NCI-H226 (cell line): Measurements from ENCODE around the gene CASK.
A peak's percentile ranks its signal among the peaks of the same experiment; 100 is the strongest.

Experiments
- DNase-seq: peaks from one replicate; pipeline ENCODE4 v3.0.0-alpha.2; 2015

Gene CASK

DNA sequence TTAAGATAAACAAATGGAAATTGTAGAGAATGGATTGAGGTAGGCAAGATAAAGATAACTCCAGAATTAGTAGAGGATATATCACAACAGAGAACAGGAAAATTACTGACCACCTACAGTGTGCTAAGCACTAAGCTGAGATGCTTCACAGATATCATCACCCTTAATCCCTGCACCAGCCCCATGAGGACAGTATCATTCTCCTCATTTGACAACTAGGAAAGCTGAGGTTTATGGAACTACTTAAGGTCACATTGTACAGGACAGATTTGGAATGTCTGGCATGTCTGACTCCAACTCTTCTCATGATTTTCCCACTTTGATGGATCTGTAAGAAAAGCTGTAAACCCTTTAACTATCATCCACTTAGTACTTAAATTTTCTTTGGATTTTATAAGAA lies 95.5 kb downstream of the CASK start:
- no peak for DNase-seq

DNA sequence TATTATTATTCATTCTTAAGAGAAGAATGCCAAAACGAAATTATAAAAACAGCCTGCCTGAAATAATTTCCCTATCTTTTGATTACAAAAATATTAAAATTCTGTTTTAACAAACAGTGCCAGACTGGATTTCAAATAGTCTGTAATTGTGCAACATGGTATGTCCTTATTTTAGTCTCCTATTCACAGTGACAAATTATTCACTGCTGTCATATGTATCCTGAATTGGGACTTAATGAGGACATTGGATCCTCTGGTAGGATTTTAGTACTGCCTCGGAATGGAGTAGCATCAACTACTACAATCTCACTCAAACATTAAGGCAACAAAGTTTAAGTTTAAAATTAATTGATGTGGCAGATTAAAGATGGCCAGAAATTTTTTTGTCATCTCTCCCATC lies 97.6 kb downstream of the CASK start:
- DNase-seq: no peak

DNA sequence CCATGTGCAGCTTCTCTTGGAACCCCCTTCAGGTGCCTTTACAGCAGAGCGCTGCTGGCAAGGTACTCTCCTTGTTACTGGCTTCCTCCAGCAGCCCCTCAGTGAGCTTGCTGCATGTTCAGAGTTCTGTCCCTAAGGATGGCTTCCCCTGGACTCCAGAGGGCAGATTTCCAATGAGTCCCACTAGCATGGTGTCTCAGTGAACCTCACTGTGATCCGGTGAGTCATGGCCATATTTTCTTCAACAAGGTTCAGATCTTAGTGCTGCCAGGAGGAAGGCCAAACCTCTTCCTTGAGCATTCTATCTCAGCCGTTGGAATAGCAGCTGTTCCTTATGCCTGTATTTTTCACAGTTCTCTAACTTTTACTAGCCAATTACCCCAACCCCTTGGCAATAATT lies 98.8 kb downstream of the CASK start:
- DNase-seq: peak; percentile 27

DNA sequence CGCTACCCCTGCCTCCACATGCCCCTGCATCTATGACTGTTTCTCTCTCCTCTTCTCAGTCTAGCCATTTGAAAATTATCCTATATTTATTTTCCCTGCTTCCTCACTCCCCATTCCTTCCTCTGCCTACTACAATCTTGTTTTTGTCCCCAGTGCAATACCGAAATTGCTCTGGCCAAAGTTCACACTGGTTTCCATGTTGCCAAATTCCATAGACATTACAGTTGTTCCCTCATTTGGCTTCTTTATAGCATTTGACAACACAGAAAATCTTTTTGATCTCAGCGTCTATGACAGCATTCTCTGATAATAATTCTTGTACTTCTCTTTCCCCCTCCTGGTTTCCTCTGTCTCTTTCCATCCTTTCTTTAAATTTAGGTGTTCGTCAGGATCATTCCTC lies 100.0 kb downstream of the CASK start:
- DNase-seq: peak; percentile 8

DNA sequence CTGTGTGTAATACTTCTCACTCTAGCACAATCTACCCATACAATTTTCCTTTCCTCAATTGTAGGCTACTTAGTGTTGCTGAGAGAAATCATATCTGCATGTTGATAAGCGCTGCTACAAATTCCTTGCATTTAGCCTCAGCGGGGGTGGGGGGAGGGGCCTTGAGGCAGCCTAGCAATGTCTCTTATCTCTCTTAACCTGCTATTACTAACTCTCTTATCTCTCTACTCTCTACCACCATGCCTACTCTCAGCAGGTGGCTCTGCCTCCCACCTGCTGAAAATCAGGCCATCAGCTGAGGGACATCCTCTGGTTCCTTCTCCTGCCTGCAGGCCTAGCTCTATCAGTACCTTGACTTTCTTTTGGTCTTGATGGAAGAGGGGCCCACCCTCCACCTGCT lies 100.5 kb downstream of the CASK start:
- DNase-seq: peak; percentile 66

DNA sequence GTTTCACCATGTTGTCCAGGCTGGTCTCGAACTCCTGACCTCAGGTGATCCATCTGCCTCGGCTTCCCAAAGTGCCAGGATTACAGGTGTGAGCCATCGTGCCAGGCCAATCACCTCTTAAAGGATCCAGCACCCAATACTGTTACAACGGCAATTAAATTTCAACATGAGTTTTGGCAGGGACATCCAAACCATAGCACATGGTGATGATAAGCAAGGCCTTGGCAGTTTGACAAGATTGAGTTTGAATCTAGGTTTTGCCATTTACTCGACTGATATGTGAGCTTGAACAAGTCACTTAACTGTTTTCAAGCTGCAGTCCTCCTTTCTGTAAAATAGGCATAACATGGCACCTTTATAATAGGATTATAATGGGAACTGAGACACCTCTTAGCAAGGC lies 115.3 kb downstream of the CASK start:
- no peak for DNase-seq

DNA sequence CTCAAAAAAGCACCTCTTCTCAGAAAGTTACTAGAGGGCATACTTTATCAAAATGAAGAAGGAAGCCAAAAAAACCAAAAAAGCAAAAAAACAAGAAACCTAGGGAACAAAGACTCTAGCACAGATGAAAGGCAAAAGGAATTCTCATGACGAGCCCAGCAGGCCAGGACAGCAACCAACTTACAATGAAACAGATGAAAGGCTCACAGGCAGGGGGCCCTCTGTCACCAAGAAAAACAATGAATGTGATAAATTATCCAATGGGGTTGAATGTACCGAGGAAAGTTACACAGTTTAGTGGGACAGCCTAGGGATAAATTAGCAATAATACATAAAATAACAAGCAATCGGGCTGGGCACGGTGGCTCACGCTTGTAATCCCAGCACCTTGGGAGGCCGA lies 120.4 kb downstream of the CASK start:
- no peak for DNase-seq

DNA sequence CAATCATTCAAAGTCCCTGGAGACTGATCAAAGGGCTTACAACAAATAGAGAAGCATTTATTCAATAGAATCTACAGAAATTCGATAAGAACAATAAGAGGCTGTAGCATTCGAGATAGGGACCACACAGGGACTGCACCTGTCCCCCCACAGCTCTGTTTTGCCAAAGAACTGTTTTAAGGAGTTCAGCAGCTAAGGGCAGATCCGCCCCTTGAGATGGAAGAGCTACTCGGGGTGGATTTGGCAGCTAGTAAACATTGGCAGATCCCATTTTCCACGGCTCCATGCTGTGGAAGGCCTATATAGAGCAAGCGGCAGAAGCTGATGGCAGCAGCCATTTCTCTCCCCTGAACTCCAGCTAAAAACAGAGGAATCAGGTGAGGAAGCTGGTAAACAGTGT lies 123.7 kb downstream of the CASK start:
- no peak for DNase-seq

DNA sequence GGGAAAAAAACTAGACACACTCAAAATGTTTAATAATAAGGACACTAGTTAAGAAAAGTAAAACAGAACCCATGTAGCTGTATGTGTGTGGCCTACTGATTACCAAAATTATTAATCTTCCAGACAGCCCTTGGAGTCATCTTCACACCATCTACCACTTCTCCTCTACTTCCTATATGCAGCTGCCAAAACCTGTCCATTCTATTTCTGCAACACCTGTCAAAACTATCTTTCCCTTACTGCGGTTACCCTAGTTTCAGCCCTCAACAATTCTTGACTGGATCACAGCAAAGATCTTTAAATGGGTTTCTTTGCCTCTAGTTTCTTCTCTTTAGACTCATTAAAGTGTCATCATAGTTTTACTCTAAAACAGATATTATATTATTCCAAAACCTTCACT lies 126.8 kb downstream of the CASK start:
- no peak for DNase-seq

DNA sequence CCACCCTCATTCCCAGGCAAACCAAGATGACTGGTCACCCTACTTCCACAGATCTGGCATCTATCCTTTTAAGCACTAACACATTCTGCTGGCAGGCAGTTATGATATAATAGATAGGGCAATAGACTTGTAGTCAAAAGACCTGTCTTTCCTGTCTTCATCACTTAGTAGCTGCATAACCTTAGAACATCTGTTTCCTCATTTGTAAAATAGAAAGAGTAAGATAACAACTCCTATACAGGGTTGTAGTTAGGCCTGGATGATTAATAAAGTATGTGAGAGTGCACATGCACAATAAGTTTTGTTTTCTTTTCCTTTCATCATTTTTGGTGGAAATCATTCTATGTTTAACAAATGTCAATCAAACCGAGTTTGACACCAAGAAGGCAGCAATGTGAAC lies 127.3 kb downstream of the CASK start:
- DNase-seq: no peak

DNA sequence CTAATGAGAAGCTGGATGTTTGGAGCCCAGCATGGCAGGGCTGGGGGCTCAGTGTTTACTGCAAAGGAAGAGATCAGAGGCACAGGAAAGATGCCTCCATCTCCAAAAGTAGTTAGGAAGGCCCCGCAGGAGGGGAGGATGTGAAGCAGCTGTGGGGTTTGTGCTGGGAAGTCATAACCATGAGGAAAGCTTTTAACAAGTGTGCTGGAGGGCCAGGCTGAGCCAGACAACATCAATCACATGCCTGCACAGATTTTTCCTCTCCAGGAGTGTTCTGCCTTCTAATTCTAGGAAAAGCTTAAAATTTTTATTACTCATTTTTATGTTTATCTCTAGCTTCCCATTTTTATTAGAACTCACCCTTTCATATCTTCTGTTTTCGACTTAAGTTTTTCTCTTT lies 134.0 kb downstream of the CASK start:
- no peak for DNase-seq

DNA sequence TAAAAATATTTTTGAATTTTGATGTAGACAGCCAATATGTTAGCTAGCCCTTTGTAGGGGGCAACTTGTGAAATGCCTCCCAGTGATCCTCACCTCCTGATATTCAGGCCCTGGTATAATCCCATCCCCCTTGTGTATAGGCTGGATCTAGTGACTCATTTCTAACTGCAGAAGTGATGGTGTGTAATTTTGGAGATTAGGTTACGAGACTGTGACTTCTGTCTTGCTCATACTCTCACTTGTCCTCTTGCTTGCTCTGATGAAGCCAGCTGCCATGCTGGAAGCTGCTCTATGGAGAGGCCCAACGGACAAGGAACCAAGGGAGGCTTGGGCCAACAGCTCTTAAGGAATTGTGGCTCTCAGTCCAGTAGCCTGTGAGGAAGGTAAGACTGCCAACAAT lies 137.7 kb downstream of the CASK start:
- peak; percentile 1 for DNase-seq

DNA sequence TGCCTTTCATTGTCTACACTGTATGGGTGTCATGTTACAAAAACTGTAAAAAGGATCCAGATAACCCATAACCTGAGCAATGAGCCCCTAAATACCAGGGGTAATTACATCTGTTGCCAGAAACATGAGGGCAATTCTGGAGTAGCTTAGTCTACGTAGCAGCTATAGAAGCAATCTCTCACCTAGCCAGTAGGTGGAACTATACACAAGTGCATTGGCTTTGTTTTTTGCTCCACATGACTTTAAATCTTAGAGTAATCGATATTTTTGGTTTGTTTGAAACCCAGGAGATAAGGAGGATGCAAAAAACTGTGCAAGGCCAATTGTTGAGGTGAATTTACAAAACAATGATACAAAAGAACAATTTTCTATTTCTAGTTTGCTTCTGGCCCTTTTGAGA lies 141.9 kb downstream of the CASK start:
- DNase-seq: peak; percentile 3

DNA sequence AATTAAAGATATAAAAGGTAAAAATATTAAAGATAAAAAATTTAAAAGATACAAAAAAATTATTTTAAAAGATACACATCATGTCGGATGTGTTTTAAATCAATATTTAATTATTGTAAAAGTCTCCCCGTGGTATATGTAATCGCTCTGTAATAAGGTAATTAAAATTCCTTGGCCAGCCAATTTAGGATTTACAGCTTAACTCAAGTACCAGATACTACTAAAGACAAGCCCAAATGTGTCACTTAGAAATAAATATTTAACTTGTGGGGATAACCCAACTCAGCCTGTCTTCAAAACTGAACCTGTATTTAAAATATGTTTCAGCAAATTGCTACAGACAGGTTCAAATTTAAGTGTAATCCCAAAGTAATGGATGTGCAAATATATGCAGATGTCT lies 143.4 kb downstream of the CASK start:
- DNase-seq: no peak

DNA sequence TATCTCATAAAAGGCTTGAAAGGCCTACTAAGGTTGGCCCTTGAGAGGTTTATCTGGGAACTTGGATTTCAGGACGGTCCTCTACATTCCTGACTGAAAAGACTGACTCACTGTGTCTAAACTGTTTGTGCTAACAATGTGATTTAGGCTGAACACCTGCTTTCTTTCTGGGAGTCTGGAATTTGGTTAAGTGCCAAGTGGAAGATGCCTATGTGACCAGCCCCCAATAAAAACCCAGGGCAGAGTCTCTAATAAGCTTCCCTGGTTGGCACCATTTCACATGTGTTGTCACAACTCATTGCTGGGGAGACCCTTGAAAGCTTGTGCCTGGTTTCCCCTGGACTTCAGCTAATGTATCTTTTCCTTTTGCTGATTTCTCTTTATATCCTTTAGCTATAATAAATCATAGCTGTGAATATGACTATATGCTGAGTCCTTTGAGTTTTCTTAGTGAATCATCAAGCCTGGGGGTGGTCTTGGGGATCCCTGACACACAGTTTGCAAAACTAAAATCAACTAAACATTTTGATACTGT lies 144.3 kb downstream of the CASK start:
- DNase-seq: peak; percentile 61

DNA sequence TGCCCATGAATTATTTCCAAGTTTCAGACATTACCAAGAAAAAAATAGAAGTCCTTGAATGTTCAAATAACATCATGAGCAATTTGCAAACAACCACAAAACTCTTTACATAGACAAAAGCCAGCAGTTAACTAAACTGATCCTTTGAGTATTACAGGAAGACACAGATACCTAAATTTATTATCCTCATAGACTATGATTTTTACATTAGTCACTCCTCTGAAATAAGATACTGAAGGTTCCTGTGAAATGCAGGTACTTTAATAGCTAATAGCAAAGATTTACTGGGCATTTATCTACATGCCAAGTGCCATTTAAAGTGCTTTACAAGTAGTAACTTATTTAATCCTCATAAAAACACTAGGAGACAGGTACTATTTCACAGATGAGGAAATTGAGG lies 161.7 kb downstream of the CASK start:
- no peak for DNase-seq

DNA sequence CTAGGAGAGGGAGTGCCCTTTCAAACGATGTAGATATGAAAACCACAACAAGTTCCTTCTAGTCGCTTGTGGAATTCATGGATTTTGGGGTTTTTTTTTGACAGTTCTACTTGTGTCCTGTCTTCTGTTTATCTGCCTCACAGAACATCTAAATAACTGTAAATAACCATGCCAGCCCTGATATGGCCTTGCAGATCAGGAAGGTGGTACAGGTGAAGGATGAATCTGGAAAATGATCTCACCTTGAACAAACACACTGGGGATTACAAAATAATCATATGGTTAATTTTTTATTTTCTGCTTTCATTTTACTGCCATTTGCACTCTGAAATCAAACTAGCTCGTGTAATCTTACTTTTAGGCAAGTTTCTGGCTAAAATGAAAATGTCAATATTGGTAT lies 162.2 kb downstream of the CASK start:
- DNase-seq: no peak

DNA sequence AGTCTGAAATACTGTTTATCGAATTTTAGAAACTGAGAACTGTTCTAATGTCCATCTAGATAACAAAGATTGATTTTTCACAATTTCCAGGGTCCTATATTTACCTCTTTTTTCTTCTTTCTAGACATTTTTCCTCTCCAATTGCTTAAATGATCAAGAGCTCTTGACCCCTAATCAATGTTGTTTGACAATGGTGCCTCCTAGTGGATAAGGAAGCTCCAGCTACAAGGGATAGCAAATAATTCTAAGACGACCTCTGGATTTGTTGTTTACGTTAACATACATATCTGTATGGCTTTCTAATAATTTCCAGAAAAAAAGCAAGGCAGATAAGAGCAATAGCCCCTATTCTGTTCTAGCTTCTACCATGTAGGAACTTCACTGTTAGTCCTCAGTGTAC lies 163.5 kb downstream of the CASK start:
- DNase-seq: no peak

DNA sequence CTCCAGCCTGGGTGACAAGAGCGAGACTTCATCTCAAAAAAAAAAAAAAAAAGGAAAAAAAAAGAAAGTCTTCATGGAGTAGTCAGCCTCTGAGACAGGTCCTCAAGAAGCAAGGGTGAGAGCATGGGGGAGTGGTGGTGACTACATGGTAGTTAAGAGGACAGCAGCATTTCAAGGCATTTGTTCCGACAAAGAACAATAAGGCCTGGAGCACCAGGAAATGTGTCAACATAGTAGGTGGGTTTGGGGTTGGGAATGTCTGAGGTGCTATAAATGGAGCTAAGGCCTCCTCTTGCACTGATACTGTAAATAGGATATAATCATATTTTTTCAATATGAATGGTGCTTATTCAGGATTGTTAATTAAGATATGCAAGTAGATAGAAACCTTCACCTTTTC lies 165.0 kb downstream of the CASK start:
- no peak for DNase-seq

DNA sequence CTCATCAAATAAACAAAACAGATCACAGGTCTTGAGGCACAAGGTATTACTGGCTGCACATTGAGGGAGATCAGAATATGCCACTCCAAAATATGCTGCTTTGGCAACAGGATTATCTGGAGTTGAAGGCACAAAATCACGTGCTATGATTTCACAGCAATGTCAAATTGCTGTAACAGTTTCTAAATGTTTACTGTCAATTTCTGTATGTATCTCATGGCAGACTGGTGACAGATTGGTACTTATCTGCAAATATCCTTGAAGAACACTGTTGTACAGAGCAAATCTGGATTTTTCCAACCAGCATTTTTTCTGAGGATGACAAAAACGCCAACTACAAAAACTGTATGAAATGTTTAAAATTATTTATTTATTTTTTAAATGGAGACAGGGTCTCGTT lies 172.6 kb downstream of the CASK start:
- no peak for DNase-seq

DNA sequence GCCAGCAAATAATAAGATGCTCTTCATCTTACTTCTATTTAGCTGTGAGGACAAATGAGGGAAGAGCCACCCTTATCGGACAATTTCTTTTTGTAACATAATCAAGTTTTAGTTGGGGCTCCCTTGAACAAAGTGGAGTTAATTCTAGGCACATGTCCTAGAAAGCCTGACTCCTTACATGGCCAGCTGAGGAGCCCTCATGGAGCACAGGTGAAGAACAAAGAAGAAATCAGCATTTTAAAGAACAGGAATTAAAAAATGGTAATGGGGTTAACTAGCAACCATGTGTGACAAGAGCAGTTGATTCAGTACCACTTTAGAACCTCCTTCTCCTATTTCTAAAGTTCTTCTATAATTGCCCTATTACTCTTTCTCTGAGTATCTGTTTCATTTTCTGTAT lies 183.5 kb downstream of the CASK start:
- DNase-seq: no peak

DNA sequence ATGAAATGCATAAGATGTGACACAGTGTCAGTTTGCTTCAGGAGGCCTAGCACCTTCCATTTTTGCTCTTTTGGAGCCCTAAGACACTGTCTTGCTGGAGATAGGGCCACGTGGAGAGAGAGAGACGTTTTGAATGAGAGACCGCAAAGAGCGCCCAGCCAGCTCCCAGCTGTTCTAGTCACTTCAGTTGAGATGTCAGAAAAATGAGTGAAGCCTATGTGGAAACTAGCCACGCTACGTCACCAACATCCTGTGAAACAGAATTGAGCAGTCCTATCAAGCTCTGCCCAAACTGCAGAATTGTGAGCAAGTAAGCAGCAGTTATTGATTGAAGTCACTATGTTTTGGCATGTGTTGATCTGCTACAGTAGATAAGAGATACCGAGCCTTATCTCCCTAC lies 186.3 kb downstream of the CASK start:
- DNase-seq: no peak

DNA sequence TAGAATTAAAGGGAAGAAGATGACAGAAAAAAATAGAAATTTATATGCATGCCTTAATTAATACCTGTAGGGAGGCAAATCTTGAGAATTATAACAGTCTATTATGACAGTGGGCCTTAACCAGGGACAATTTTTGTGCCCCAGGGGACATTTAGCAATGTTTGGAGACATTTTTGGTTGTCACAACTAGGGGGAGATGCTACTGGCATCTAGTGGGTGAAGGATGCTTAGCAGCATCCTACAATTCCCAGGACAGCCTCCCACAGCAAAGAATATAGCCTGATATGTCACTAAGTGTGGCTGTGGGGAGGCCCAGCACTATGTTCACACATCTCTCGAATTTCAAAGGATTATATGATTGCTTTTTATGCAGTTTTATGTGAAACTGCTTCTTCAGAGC lies 188.8 kb downstream of the CASK start:
- no peak for DNase-seq

DNA sequence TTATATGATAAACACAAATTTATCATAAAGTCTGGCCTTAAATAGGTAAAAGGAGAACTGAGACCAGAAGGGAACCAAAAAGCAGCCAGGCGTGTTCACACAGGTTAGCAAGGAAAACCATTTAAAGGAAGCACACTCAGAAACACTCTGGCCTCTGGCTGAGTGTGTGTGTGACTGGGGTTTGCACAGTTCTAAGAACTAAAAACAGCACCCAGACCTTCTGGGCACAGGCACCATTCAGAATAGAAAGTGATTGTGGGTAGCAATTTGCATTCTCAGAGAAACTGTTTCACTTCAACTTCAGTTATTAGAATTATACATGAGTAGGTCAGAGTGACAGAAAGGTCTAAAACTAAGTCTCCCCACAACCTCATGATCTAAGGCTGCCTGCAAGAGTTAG lies 189.4 kb downstream of the CASK start:
- DNase-seq: no peak

DNA sequence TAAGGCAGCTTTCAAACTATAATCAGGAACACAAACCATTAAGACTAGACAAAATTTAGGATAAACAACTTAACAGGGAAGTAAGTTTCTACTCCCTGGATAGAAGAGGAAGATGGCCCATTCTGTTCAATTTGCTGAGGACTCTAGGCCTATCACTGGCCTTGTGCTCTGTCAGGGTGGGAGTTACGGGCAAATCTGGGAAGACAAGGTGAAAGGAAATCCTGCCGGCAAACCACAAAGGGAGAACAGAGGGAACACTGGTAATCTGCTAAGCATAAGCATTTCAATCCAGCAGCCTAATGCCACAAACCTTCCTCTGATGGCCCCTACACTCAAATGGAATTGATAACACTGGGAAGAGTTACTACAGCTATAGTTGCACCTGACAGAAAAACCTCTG lies 191.1 kb downstream of the CASK start:
- DNase-seq: no peak

DNA sequence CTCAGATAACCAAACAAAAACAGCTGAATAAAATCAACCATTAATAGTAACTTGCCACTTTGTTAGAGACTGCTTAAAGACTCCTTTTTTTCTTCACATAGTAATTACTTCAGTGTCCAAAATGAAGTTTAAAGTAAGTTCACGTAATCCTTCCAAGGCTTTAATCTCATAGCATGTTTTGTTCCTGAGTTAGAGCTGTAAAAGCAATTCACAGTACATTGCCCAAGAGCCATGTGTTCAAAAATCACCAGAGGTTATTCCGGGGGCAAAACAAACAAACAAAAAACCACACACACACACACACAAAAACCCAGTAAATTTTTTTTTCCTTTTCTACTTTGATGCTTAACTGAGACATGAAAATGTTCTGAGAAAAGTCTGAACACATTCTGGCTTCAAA lies 193.3 kb downstream of the CASK start:
- DNase-seq: no peak
